Measurements from ENCODE around the gene COG5. TPM values are rescaled to one million over a fixed set of nuclear protein-coding genes. Genes with fewer than 3 reads are reported as not detected.

The COG5 gene
- total RNA-seq, 1 donor from 2014 or later = 37.2 TPM

GRCh38 chr7:107180378-107180777 lies 383.3 kb downstream of the COG5 start:
- peaks cover 12% of the 10 kb centered on the region for H3K4me1 Mint-ChIP-seq (ENCODE audit: unreplicated experiment)
- H3K27ac Mint-ChIP-seq = peak overlapping the region; percentile 49
- DNase-seq (ENCODE audit: extremely low spot score, unreplicated experiment) = no peak
- H3K36me3 Mint-ChIP-seq = peaks cover 28% of the 10 kb centered on the region
- no peaks in the 10 kb centered on the region for H3K27me3 Mint-ChIP-seq
- peak overlapping the region; percentile 12 for H3K4me3 Mint-ChIP-seq
- no peaks in the 10 kb centered on the region for H3K9me3 Mint-ChIP-seq
- TF ChIP-seq CTCF (conservative IDR thresholded peaks at IDR 0.05) = no peak

DNA sequence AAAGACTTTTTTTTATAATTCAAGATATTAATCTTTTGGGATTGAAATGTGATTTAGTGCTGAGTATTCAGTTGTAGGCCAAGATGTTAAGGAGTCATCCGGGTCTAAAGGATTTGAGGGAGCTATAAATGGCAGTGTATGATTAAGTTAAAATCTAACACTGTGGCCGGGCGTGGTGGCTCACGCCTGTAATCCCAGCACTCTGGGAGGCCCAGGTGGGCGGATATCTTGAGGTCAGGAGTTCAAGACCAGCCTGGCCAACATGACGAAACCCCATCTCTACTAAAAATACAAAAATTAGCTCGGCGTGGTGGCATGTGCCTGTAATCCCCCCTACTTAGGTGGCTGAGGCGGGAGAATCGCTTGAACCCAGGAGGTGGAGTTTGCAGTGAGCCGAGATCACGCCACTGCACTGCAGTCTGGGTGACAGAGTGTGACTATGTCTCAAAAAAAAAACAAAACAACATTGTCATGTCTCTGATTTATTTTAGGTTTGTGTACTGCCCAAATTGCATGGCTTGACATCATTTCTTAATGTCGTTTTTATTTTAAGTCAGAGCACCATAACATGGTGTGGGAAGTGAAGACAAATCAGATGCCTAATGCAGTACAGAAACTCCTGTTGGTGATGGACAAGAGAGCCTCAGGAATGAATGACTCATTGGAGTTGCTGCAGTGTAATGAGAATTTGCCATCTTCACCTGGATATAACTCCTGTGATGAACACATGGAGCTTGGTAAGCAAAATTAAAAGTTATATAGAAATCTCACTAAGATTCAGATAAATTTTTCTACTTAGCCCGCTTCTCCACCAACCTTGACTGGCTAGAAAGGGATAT lies 384.2 kb downstream of the COG5 start:
- Mint-ChIP-seq H3K27me3 (no peaks in the 10 kb centered on the region), H3K27ac (no peak overlapping the region), H3K9me3 (no peaks in the 10 kb centered on the region), H3K4me1 (ENCODE audit: unreplicated experiment) (peaks cover 12% of the 10 kb centered on the region), H3K36me3 (peaks cover 20% of the 10 kb centered on the region), H3K4me3 (no peak overlapping the region)
- DNase-seq (ENCODE audit: extremely low spot score, unreplicated experiment) = no peak
- no peak for TF ChIP-seq CTCF (conservative IDR thresholded peaks at IDR 0.05)

DNA sequence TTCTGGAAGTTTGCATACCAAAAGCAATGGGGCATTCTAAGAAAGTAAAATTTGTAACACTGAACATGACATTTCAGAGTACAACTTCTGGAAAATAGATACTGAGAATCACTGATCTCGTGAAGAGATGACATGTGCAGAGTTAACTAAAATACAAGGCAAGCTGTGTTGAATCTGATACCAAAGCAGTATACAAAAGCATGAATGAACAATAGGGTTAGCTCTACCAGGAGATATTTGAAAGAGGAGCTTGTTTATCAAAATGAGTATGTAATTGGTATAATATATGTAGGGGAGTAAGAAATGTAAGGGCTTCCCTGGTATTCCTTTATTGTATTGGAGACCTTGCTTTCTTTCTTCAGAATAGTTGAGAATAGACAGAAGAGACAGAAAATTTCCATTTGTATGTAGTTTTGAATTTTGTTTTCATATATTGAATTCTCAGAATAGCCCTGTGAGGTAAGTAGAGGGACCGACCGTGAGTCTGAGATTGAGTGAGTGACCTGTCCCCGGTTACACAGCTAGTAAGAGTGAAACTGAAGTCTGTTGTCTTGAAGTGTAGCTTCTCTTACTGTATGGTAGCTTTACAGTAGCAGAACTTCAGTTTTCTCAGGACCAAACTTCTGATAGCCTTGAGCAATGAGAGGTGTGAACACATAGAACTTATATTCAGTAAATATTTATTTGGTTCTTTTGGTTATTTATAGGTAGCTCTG lies 389.9 kb downstream of the COG5 start:
- Mint-ChIP-seq H3K4me3 (peak overlapping the region; percentile 49), H3K36me3 (peaks cover 4% of the 10 kb centered on the region), H3K27ac (no peak overlapping the region)

GRCh38 chr7:107173191-107173590 lies 390.5 kb downstream of the COG5 start:
- no peak for TF ChIP-seq CTCF (conservative IDR thresholded peaks at IDR 0.05)
- peaks cover 5% of the 10 kb centered on the region for H3K27me3 Mint-ChIP-seq
- H3K27ac Mint-ChIP-seq = no peak overlapping the region

More for the DNA sequence above, 389.9 kb downstream of the COG5 start:
- no peak for TF ChIP-seq CTCF (conservative IDR thresholded peaks at IDR 0.05)
- Mint-ChIP-seq H3K27me3 (peaks cover under 1% of the 10 kb centered on the region), H3K4me1 (ENCODE audit: unreplicated experiment) (peaks cover 9% of the 10 kb centered on the region), H3K9me3 (no peaks in the 10 kb centered on the region)
- no peak for DNase-seq (ENCODE audit: extremely low spot score, unreplicated experiment)

GRCh38 chr7:107172276-107173032 lies 391.3 kb downstream of the COG5 start:
- peaks cover 4% of the 10 kb centered on the region for H3K36me3 Mint-ChIP-seq
- peaks cover 9% of the 10 kb centered on the region for H3K4me1 Mint-ChIP-seq (ENCODE audit: unreplicated experiment)
- TF ChIP-seq CTCF (conservative IDR thresholded peaks at IDR 0.05) = no peak
- H3K9me3 Mint-ChIP-seq = no peaks in the 10 kb centered on the region
- DNase-seq (ENCODE audit: extremely low spot score, unreplicated experiment) = no peak
- peaks cover 5% of the 10 kb centered on the region for H3K27me3 Mint-ChIP-seq
- H3K4me3 Mint-ChIP-seq = no peak overlapping the region
- H3K27ac Mint-ChIP-seq = peak overlapping the region; percentile 31

More at GRCh38 chr7:107173191-107173590, 390.5 kb downstream of the COG5 start:
- H3K4me3 Mint-ChIP-seq = no peak overlapping the region
- peaks cover 9% of the 10 kb centered on the region for H3K4me1 Mint-ChIP-seq (ENCODE audit: unreplicated experiment)
- no peak for DNase-seq (ENCODE audit: extremely low spot score, unreplicated experiment)
- no peaks in the 10 kb centered on the region for H3K9me3 Mint-ChIP-seq
- peaks cover 4% of the 10 kb centered on the region for H3K36me3 Mint-ChIP-seq

All from type B pancreatic cell (in vitro differentiated cells).